Activated CD4-positive, alpha-beta memory T cell treated with anti-CD3 and anti-CD28 coated beads, Interleukin-2, amount 10 ng/mL, durations not matched to agents 7 days and 5 days (primary cell): ENCODE results near the gene TXNL4B. TPM values are rescaled to one million over a fixed set of nuclear protein-coding genes. Genes with fewer than 3 reads are reported as not detected.
"Not testable (repeated sequence)": the region's sequence is repeated elsewhere in the genome, so short reads cannot be mapped to it uniquely, and the experiment has no call there.

Source experiments
- CTCF ChIA-PET: fragments of 350-600 bp; sonication (Branson Sonifier 250); formaldehyde crosslinking; loops from one replicate; lab custom pipeline; 2021; ENCODE audit warnings: antibody characterized with exemption, inconsistent platforms; lab: Charles Lee
- POLR2A ChIA-PET: fragments of 350-600 bp; sonication (Branson Sonifier 250); formaldehyde crosslinking; loops from one replicate; lab custom pipeline; 2021; ENCODE audit warnings: antibody characterized with exemption; lab: Charles Lee
- DNase-seq: peaks from one replicate; pipeline ENCODE4 v3.0.0-alpha.2; 2020
- H3K27ac Mint-ChIP-seq: one replicate; pipeline ENCODE4 v1.8.0; 2021; ENCODE audit warnings: mild to moderate bottlenecking, mixed read lengths
- H3K27me3 Mint-ChIP-seq: one replicate; pipeline ENCODE4 v1.8.0; 2021; ENCODE audit warnings: mixed read lengths
- H3K36me3 Mint-ChIP-seq: one replicate; pipeline ENCODE4 v1.8.0; 2021; ENCODE audit warnings: low read depth, mixed read lengths
- H3K4me1 Mint-ChIP-seq: one replicate; pipeline ENCODE4 v1.8.0; 2021; ENCODE audit warnings: mixed read lengths
- H3K4me3 Mint-ChIP-seq: one replicate; pipeline ENCODE4 v1.8.0; 2021; ENCODE audit warnings: mild to moderate bottlenecking, mixed read lengths
- H3K9me3 Mint-ChIP-seq: one replicate; pipeline ENCODE4 v1.8.0; 2021; ENCODE audit warnings: mixed read lengths
- total RNA-seq, 2 experiments: library from RNA; stranded (reverse); gene quantifications; one replicate each; pipeline ENCODE4 v1.2.3, GENCODE V29; 2021

TXNL4B gene
- total RNA-seq, 2 experiments from 2014 or later: 15.3 to 16.2 TPM

DNA sequence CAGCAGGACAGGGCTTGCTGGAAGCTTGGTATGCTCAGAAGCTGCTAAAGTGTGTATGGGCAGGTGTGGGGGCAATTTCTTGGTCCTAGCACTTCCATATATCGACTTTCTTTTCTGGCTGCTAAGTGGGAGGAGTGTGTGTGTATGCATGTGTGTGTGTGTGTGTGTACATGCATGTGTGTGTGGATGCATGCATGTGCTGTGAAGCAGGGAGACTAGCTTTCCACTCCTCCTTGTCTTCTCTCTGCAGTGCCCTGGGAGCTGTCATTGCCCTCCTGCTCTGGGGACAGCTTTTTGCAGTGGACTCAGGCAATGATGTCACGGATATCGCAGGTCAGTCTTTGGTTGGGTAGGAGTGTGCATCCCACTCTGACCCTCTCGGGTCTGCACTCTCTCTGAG is 37.5 kb downstream of the TXNL4B start:
- CTCF ChIA-PET: no interaction called here
- H3K4me3 Mint-ChIP-seq: no peak overlapping the region

DNA sequence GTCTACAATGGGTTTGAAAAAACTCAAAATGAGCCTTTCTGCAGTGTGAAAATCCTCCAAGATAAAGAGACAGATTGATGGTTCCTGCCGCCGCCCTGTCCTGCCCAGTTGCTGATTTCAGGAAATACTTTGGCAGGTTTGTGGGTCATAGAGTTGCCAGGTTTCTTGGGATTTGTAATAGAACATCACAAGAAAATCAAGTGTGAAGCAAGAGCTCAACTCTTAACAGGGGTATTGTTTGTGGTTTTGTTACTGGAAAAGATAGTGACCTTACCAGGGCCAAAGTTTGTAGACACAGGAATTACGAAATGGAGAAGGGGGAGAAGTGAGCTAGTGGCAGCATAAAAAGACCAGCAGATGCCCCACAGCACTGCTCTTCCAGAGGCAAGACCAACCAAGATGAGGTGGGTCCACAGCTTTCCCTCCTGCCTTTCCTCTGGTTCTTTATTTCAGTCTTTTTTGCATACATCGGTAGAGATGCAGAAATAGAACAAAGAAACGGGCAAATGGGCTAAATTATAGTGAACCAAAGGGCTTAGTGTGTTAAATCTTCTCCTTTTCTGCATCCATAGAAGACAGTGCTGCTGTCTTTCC is 39.1 kb downstream of the TXNL4B start, which contains the start of gene HP:
TSS of gene HP (plus strand) at position 252 of the 594 bp plus-strand sequence. CDS start at position 400, 148 bp downstream.
- H3K27me3 Mint-ChIP-seq, H3K4me1 Mint-ChIP-seq, POLR2A ChIA-PET, H3K27ac Mint-ChIP-seq, DNase-seq, H3K4me3 Mint-ChIP-seq, H3K9me3 Mint-ChIP-seq, H3K36me3 Mint-ChIP-seq: not testable (repeated sequence)
- CTCF ChIA-PET: interaction anchor here (1.0 kb wide), 1 partner anchor 18 kb away, joined by 3 read pairs; no protein-coding TSS in a partner anchor

More for the DNA sequence above, 37.5 kb downstream of the TXNL4B start:
- Mint-ChIP-seq H3K4me1 (no peaks in the 10 kb centered on the region), H3K27me3 (no peaks in the 10 kb centered on the region), H3K9me3 (no peaks in the 10 kb centered on the region), H3K36me3 (no peaks in the 10 kb centered on the region), H3K27ac (no peak overlapping the region)
- no peak for DNase-seq
- POLR2A ChIA-PET: no interaction called here

DNA sequence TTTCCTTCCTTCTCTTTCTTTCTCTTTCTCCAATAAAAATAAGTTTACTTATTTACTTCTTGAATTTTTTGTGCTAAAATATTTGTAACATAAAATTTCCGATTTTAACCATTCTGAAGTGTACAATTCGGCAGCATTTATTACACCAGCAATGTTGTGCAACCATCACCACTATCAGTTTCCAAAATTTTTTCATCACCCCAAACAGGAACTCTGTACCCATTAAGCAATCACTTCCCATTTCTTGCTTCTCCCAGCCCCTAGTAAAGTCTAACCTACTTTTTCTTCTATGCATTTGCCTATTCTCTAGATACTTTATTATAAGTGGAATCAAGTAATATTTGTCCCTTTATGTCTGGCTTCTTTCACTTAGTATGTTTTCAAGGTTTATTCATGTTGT is 41.6 kb downstream of the TXNL4B start:
- Mint-ChIP-seq H3K27me3 (no peaks in the 10 kb centered on the region), H3K4me3 (no peak overlapping the region), H3K27ac (no peak overlapping the region), H3K4me1 (no peaks in the 10 kb centered on the region), H3K36me3 (peaks cover 6% of the 10 kb centered on the region), H3K9me3 (peaks cover 11% of the 10 kb centered on the region)
- ChIA-PET POLR2A (no interaction called here), CTCF (no interaction called here)
- DNase-seq: no peak

DNA sequence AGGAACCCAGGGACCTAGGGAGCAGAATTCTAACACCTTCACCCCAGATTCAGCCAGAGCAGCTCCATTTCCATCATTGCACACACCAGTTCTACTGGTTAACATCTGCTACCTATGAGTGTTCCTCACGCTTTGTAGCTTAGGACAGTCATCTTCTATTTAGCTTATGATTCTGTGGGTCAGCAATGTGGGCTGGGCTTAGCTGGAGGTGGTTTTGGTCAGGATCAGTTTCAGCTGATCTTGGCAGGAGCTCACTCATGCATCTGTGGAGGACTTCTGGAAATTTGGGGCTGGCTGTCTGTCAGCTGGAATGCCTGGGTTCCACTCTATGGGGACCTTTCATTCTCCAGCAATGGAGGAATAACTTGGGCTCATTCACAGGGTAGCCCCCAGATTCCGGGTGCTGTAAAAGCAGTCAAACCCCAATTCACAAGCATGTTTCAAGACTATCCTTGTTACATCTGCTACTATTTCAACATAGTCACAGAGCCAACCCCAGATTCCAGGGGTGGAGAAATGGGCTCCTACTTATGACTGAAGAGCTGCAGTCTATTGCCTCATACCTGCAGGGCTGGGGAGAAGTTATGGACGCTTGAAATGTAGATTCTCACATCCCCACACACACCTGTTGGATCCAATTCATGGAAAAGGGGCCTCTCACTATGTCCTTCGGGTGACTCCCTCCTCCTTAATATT is 42.5 kb downstream of the TXNL4B start:
- H3K27ac Mint-ChIP-seq: no peak overlapping the region
- H3K9me3 Mint-ChIP-seq: peaks cover 11% of the 10 kb centered on the region
- no peak overlapping the region for H3K4me3 Mint-ChIP-seq
- CTCF ChIA-PET: no interaction called here
- no peak for DNase-seq
- POLR2A ChIA-PET: no interaction called here
- H3K36me3 Mint-ChIP-seq: peaks cover 6% of the 10 kb centered on the region
- no peaks in the 10 kb centered on the region for H3K27me3 Mint-ChIP-seq
- H3K4me1 Mint-ChIP-seq: no peaks in the 10 kb centered on the region

DNA sequence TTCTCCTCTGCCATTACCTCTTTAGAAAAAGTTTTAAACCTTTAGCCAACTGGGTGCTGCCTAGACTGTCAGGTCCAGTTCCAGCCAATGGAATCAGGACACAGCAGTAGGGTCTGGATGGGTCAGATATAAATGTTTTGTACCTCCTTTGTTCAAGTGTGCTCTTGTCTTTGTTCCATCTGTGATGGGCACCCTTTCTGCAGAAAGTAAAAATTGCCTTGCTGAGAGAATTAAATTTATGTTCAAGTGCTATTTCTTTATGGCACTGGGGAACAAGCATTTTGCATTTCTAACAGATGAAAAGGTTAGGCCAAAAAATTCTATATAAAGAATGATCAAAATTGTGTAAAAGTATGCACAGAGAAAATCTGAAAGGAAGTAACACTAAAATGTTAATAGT is 44.3 kb downstream of the TXNL4B start:
- Mint-ChIP-seq H3K4me3 (no peak overlapping the region), H3K27me3 (no peaks in the 10 kb centered on the region), H3K9me3 (peaks cover 11% of the 10 kb centered on the region), H3K27ac (no peak overlapping the region), H3K36me3 (peaks cover 6% of the 10 kb centered on the region), H3K4me1 (no peaks in the 10 kb centered on the region)
- CTCF ChIA-PET: no interaction called here
- POLR2A ChIA-PET: no interaction called here
- no peak for DNase-seq

DNA sequence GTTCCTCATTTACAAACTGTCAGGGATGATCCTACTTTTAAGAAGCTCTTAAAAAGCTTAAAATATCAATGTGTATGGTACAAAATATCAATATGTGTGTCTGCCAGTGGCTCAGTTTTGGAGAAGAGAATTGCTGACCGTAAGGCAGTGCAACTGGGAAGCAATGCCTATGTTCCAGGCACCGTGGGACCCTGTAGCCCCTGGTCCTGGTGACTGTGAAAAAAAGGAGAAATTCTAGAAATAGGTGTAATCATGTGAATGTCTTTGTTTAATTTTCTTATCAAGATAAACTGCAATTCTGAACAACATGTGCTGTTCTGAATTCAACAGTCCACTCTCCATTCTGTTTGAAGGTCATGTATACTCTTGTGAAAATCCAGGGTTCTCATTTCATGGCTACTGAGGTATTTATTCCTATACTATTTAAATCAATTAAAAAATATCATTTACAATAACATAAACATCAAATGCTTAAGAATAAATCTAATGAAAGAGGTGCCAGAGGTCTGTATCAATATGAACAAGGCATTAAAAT is 48.5 kb downstream of the TXNL4B start:
- no peak for DNase-seq
- no peak overlapping the region for H3K4me3 Mint-ChIP-seq
- no peak overlapping the region for H3K27ac Mint-ChIP-seq
- H3K9me3 Mint-ChIP-seq: peaks cover 8% of the 10 kb centered on the region
- CTCF ChIA-PET: no interaction called here
- H3K4me1 Mint-ChIP-seq: no peaks in the 10 kb centered on the region
- POLR2A ChIA-PET: no interaction called here
- no peaks in the 10 kb centered on the region for H3K27me3 Mint-ChIP-seq
- peaks cover 8% of the 10 kb centered on the region for H3K36me3 Mint-ChIP-seq

DNA sequence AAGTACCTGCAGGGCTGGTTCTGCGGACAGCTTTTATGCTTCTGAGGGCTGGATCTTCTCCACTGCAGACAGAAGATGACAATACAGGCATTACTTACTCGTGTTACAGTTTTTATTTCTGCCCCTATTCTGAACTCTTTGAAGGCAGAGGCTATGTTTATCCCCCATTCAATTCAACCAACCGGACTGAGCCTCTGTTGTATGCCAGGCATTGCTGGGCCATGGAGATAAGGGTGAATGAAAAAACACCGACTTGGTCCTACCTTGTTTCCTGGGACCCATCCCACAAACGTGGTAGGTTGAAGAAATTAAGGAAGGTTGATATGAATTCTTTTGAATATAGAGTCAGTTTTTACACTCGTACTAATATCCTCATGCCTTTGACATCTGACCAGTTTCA is 49.1 kb downstream of the TXNL4B start:
- Mint-ChIP-seq H3K27me3 (no peaks in the 10 kb centered on the region), H3K27ac (no peak overlapping the region), H3K4me3 (no peak overlapping the region), H3K9me3 (peaks cover 6% of the 10 kb centered on the region), H3K36me3 (peaks cover 8% of the 10 kb centered on the region), H3K4me1 (no peaks in the 10 kb centered on the region)
- no peak for DNase-seq
- CTCF ChIA-PET: no interaction called here
- POLR2A ChIA-PET: no interaction called here

DNA sequence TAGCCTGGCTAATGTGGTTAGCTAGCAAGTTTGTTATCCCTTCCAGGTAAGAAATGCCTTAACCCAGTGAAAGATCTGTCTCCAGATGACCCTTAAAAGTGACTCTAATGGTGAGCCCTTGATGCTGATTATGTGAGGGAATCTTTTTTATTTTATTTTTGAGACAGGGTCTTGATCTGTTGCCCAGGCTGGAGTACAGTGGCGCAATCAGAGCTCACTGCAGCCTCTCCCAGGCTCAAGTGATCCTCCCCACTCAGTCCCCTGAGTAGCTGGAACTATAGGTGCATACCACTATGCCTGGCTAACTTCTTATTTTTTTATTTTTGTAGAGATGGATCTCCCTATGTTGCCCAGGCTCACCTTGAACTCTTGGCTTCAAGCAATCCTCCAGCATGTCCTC is 49.9 kb downstream of the TXNL4B start:
- ChIA-PET CTCF (no interaction called here), POLR2A (no interaction called here)
- no peak overlapping the region for H3K4me3 Mint-ChIP-seq

DNA sequence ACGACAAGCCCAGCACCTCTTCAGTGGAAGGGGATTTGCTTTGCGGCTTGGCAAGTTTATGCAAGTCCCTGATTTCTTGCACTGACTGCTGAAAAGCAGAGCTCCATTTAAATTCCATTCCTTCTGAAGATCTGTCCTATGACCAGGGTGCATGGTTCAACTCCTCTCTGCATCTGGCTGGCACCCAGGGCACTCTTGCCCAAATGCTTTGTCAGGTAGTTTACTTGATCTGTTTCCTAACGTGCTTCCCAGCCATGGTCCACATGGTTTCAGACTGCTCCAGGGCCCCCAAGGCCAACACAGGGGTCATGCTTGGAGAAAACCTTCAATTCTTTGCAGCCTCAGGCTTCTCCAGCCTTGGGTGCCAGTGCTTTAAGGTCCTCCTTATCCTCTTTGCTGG is 50.4 kb downstream of the TXNL4B start:
- H3K9me3 Mint-ChIP-seq: no peaks in the 10 kb centered on the region
- H3K27ac Mint-ChIP-seq: no peak overlapping the region
- no peaks in the 10 kb centered on the region for H3K4me1 Mint-ChIP-seq
- H3K4me3 Mint-ChIP-seq: no peak overlapping the region
- ChIA-PET POLR2A (no interaction called here), CTCF (no interaction called here)
- DNase-seq: no peak
- H3K36me3 Mint-ChIP-seq: peaks cover 3% of the 10 kb centered on the region
- H3K27me3 Mint-ChIP-seq: no peaks in the 10 kb centered on the region

More for the DNA sequence above, 49.9 kb downstream of the TXNL4B start:
- H3K9me3 Mint-ChIP-seq: no peaks in the 10 kb centered on the region
- no peak for DNase-seq
- H3K4me1 Mint-ChIP-seq: no peaks in the 10 kb centered on the region
- no peaks in the 10 kb centered on the region for H3K27me3 Mint-ChIP-seq
- H3K36me3 Mint-ChIP-seq: peaks cover 3% of the 10 kb centered on the region
- H3K27ac Mint-ChIP-seq: no peak overlapping the region

DNA sequence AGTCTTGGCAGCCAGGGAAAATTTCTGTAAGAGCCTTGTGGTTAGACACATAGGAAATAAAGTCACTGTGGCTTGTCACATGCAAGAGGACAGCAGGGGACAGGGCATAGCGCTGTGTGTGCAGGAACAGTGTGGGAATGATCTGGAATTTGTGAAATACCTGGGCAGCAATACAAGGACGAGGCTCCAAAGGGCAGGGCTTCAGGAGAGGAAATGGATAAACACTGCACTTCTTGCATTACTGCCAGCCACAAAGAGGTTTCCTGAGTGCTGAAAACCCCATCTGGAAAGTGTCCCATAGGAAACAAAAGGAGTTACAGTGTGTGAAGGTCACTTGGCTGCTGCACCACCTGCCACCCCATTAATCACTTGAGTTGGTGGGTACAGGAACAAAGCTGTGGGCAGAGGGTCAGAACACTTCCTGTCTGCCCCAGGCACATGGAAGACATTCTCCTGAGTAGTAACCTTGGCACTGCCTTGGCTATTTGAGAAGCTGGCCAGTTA is 51.2 kb downstream of the TXNL4B start:
- ChIA-PET POLR2A (no interaction called here), CTCF (no interaction called here)
- Mint-ChIP-seq H3K36me3 (peaks cover 3% of the 10 kb centered on the region), H3K27me3 (no peaks in the 10 kb centered on the region), H3K4me1 (no peaks in the 10 kb centered on the region), H3K9me3 (no peaks in the 10 kb centered on the region), H3K4me3 (no peak overlapping the region), H3K27ac (no peak overlapping the region)
- no peak for DNase-seq

DNA sequence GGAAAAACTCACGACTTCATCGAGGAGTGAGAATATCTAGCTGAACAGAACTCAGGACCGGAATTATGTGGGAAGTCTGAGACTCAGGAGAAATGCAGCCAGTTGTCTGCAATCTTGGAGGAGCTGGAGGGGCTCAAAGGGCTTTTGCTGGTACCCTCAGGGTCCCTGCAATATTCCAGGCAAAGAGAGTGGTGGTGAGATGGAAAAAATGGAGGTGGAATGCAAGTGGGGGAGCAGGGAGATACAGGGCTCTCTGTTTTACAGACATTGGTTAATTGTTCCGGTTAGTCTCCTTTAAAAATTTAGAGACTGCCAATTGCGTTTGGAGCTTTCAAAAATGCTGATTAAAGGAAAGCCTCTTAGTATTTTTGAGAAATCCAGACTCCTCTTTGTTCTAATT is 57.3 kb downstream of the TXNL4B start:
- ChIA-PET POLR2A (no interaction called here), CTCF (interaction anchor here (1.1 kb wide), 1 partner anchor 18 kb away, joined by 3 read pairs; the partner anchor contains the start of gene HP)
- Mint-ChIP-seq H3K4me3 (no peak overlapping the region), H3K27me3 (no peaks in the 10 kb centered on the region), H3K36me3 (no peaks in the 10 kb centered on the region), H3K4me1 (no peaks in the 10 kb centered on the region), H3K27ac (no peak overlapping the region), H3K9me3 (no peaks in the 10 kb centered on the region)
- DNase-seq: no peak
